Skeletal muscle satellite cell (primary cell): ENCODE data around the gene HS3ST2.
"Not testable (repeated sequence)": the region's sequence is repeated elsewhere in the genome, so short reads cannot be mapped to it uniquely, and the experiment has no call there.

Source experiments
- H3K27me3 ChIP-seq: 2 replicates; pipeline ENCODE4 v1.7.0; 2013; ENCODE audit warnings: low read length; ENCODE audit not compliant: control insufficient read depth, insufficient read depth
- H3K36me3 ChIP-seq: 2 replicates; pipeline ENCODE4 v1.7.0; 2013; ENCODE audit warnings: mild to moderate bottlenecking, control low read depth, low read length; ENCODE audit not compliant: insufficient read depth
- H3K4me1 ChIP-seq: 2 replicates; pipeline ENCODE4 v1.7.0; 2013; ENCODE audit warnings: low read length; ENCODE audit not compliant: control insufficient read depth, insufficient read depth
- H3K4me2 ChIP-seq: 2 replicates; pipeline ENCODE4 v1.7.0; 2013; ENCODE audit warnings: mild to moderate bottlenecking, low read length
- H3K4me3 ChIP-seq: 2 replicates; pipeline ENCODE4 v1.7.0; 2013; ENCODE audit warnings: low read length
- H3K9ac ChIP-seq: 2 replicates; pipeline ENCODE4 v1.7.0; 2013; ENCODE audit warnings: mild to moderate bottlenecking, low read depth, low read length, moderate library complexity
- H3K9me3 ChIP-seq: replicated peaks from 2 replicates; pipeline ENCODE4 v1.7.0; 2013; ENCODE audit warnings: mild to moderate bottlenecking, control low read depth, low read length

HS3ST2 gene

GRCh38 chr16:22938647-22939046, 124.7 kb downstream of the HS3ST2 start:
- Histone ChIP-seq H3K36me3 (no peaks in the 10 kb centered on the region), H3K4me3 (no peak overlapping the region), H3K9me3 (no peaks in the 10 kb centered on the region), H3K4me2 (no peak overlapping the region), H3K9ac (no peak overlapping the region), H3K4me1 (no peaks in the 10 kb centered on the region), H3K27me3 (no peaks in the 10 kb centered on the region)

GRCh38 chr16:22939744-22940363, 125.9 kb downstream of the HS3ST2 start:
- not testable (repeated sequence) for H3K9ac ChIP-seq, H3K4me2 ChIP-seq, H3K36me3 ChIP-seq, H3K27me3 ChIP-seq, H3K4me3 ChIP-seq, H3K4me1 ChIP-seq, H3K9me3 ChIP-seq

- H3K27me3 ChIP-seq = no peaks in the 10 kb centered on the region
- no peak overlapping the region for H3K9ac ChIP-seq
- no peak overlapping the region for H3K4me2 ChIP-seq
- no peaks in the 10 kb centered on the region for H3K9me3 ChIP-seq
- no peak overlapping the region for H3K4me3 ChIP-seq
- no peaks in the 10 kb centered on the region for H3K36me3 ChIP-seq
- H3K4me1 ChIP-seq = no peaks in the 10 kb centered on the region
Observed at GRCh38 chr16:22941970-22942501, 128.1 kb downstream of the HS3ST2 start.

GRCh38 chr16:22942811-22943210, 128.8 kb downstream of the HS3ST2 start:
- Histone ChIP-seq H3K4me2 (no peak overlapping the region), H3K4me1 (no peaks in the 10 kb centered on the region), H3K36me3 (no peaks in the 10 kb centered on the region), H3K27me3 (peaks cover 7% of the 10 kb centered on the region), H3K9me3 (no peaks in the 10 kb centered on the region), H3K9ac (no peak overlapping the region), H3K4me3 (no peak overlapping the region)

GRCh38 chr16:22945361-22945760, 131.4 kb downstream of the HS3ST2 start:
- H3K4me2 ChIP-seq = no peak overlapping the region
- H3K4me3 ChIP-seq = no peak overlapping the region
- H3K27me3 ChIP-seq = peaks cover 11% of the 10 kb centered on the region
- no peaks in the 10 kb centered on the region for H3K4me1 ChIP-seq
- no peak overlapping the region for H3K9ac ChIP-seq
- H3K9me3 ChIP-seq = no peaks in the 10 kb centered on the region
- H3K36me3 ChIP-seq = no peaks in the 10 kb centered on the region

GRCh38 chr16:22946433-22946832, 132.5 kb downstream of the HS3ST2 start:
- Histone ChIP-seq H3K9me3 (no peaks in the 10 kb centered on the region), H3K4me2 (no peak overlapping the region), H3K9ac (no peak overlapping the region), H3K4me1 (no peaks in the 10 kb centered on the region), H3K36me3 (no peaks in the 10 kb centered on the region), H3K4me3 (no peak overlapping the region), H3K27me3 (peaks cover 11% of the 10 kb centered on the region)

- Histone ChIP-seq H3K9me3 (no peaks in the 10 kb centered on the region), H3K4me2 (peak overlapping the region; percentile 9), H3K4me3 (no peak overlapping the region), H3K9ac (no peak overlapping the region), H3K4me1 (no peaks in the 10 kb centered on the region), H3K27me3 (peaks cover 11% of the 10 kb centered on the region), H3K36me3 (no peaks in the 10 kb centered on the region)
Observed at GRCh38 chr16:22948058-22948602, 134.2 kb downstream of the HS3ST2 start.

- Histone ChIP-seq H3K4me3 (no peak overlapping the region), H3K27me3 (peaks cover 11% of the 10 kb centered on the region), H3K9me3 (no peaks in the 10 kb centered on the region), H3K9ac (no peak overlapping the region), H3K36me3 (no peaks in the 10 kb centered on the region), H3K4me2 (peak overlapping the region; percentile 9), H3K4me1 (no peaks in the 10 kb centered on the region)
Observed at GRCh38 chr16:22948603-22949368, 134.8 kb downstream of the HS3ST2 start.

- H3K27me3 ChIP-seq = no peaks in the 10 kb centered on the region
- no peak overlapping the region for H3K4me2 ChIP-seq
- H3K9ac ChIP-seq = no peak overlapping the region
- no peaks in the 10 kb centered on the region for H3K4me1 ChIP-seq
- no peak overlapping the region for H3K4me3 ChIP-seq
- H3K36me3 ChIP-seq = no peaks in the 10 kb centered on the region
- H3K9me3 ChIP-seq = no peaks in the 10 kb centered on the region
Observed at GRCh38 chr16:22955461-22956070, 141.6 kb downstream of the HS3ST2 start.

- Histone ChIP-seq H3K4me3 (no peak overlapping the region), H3K9me3 (no peaks in the 10 kb centered on the region), H3K27me3 (no peaks in the 10 kb centered on the region), H3K9ac (no peak overlapping the region), H3K4me2 (no peak overlapping the region), H3K36me3 (no peaks in the 10 kb centered on the region), H3K4me1 (no peaks in the 10 kb centered on the region)
Observed at GRCh38 chr16:22961206-22961605, 147.2 kb downstream of the HS3ST2 start.

- H3K4me1 ChIP-seq = no peaks in the 10 kb centered on the region
- H3K9ac ChIP-seq = no peak overlapping the region
- H3K4me3 ChIP-seq = no peak overlapping the region
- H3K9me3 ChIP-seq = no peaks in the 10 kb centered on the region
- H3K27me3 ChIP-seq = no peaks in the 10 kb centered on the region
- H3K4me2 ChIP-seq = no peak overlapping the region
- H3K36me3 ChIP-seq = no peaks in the 10 kb centered on the region
Observed at GRCh38 chr16:22962905-22963304, 148.9 kb downstream of the HS3ST2 start.
